Measurements from ENCODE around the gene SPINT1.

GRCh38 chr15:40847223-40847961, 3.5 kb downstream of the SPINT1 start:
- TF ChIP-seq CTCF (IDR thresholded peaks at IDR 0.05; ENCODE audit: low read depth, low read length, missing input control): peak; percentile 10
- no peak for TF ChIP-seq HNF4A (conservative IDR thresholded peaks at IDR 0.05)
- no peak for TF ChIP-seq REST (IDR thresholded peaks at IDR 0.05)
- no peak for TF ChIP-seq TAF1 (conservative IDR thresholded peaks at IDR 0.05)
- no peak for TF ChIP-seq SP1 (IDR thresholded peaks at IDR 0.05)
- TF ChIP-seq, protein P1, sequence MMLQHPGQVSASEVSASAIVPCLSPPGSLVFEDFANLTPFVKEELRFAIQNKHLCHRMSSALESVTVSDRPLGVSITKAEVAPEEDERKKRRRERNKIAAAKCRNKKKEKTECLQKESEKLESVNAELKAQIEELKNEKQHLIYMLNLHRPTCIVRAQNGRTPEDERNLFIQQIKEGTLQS (IDR thresholded peaks at IDR 0.05): no peak
- TF ChIP-seq RAD21 (IDR thresholded peaks at IDR 0.05): no peak
- TF ChIP-seq RXRA (IDR thresholded peaks at IDR 0.05): no peak
- TF ChIP-seq YY1 (IDR thresholded peaks at IDR 0.05): no peak
- TF ChIP-seq ZBTB33 (IDR thresholded peaks at IDR 0.05): no peak

Data from liver (tissue), 3 donors.